Stimulated activated CD8-positive, alpha-beta memory T cell treated with anti-CD3 and anti-CD28 coated beads, Interleukin-7, amount 100 ng/mL, for 24 hours (primary cell): ENCODE data around the gene ELF2.
A peak's percentile ranks its signal among the peaks of the same experiment; 100 is the strongest.
"Not testable (repeated sequence)": the region's sequence is repeated elsewhere in the genome, so short reads cannot be mapped to it uniquely, and the experiment has no call there.

ENCODE experiments used
- DNase-seq: peaks from one replicate; pipeline ENCODE4 v3.0.0-alpha.2; 2020; ENCODE audit warnings: low read depth

Gene ELF2

GRCh38 chr4:139184129-139184528 is 7.1 kb upstream of the ELF2 start:
- no peak for DNase-seq

GRCh38 chr4:139177869-139178619 is 1.0 kb upstream of the ELF2 start:
- peak; percentile 70 for DNase-seq

GRCh38 chr4:139176302-139177048 is 543 bp downstream of the ELF2 start:
- peak; percentile 40 for DNase-seq

- no peak for DNase-seq
These were observed 1.2 kb downstream of the ELF2 start for GRCh38 chr4:139175646-139176301.

- no peak for DNase-seq
These were observed 4.9 kb downstream of the ELF2 start for GRCh38 chr4:139171876-139172691.

- DNase-seq = no peak
These were observed 6.1 kb downstream of the ELF2 start for GRCh38 chr4:139170932-139171331.

GRCh38 chr4:139167774-139168444 is 9.1 kb downstream of the ELF2 start:
- DNase-seq = no peak

- DNase-seq = no peak
These were observed 12.3 kb downstream of the ELF2 start for GRCh38 chr4:139164731-139165130.

GRCh38 chr4:139163806-139164206 is 13.2 kb downstream of the ELF2 start:
- no peak for DNase-seq

GRCh38 chr4:139157977-139158376 is 19.0 kb downstream of the ELF2 start:
- not testable (repeated sequence) for DNase-seq

GRCh38 chr4:139154952-139155557 is 22.0 kb downstream of the ELF2 start:
- DNase-seq = no peak

- no peak for DNase-seq
These were observed 22.5 kb downstream of the ELF2 start for GRCh38 chr4:139154538-139154937.

- DNase-seq = no peak
These were observed 22.9 kb downstream of the ELF2 start for GRCh38 chr4:139154134-139154421.

GRCh38 chr4:139153411-139154133 is 23.4 kb downstream of the ELF2 start:
- no peak for DNase-seq

GRCh38 chr4:139152249-139152648 is 24.8 kb downstream of the ELF2 start:
- no peak for DNase-seq

- no peak for DNase-seq
These were observed 29.9 kb downstream of the ELF2 start for GRCh38 chr4:139146926-139147629.

GRCh38 chr4:139145552-139145932 is 31.5 kb downstream of the ELF2 start:
- no peak for DNase-seq

GRCh38 chr4:139144911-139145551 is 32.0 kb downstream of the ELF2 start:
- no peak for DNase-seq

- no peak for DNase-seq
These were observed 32.7 kb downstream of the ELF2 start for GRCh38 chr4:139144161-139144859.
